Measurements from ENCODE around the gene ENO3.

DNA sequence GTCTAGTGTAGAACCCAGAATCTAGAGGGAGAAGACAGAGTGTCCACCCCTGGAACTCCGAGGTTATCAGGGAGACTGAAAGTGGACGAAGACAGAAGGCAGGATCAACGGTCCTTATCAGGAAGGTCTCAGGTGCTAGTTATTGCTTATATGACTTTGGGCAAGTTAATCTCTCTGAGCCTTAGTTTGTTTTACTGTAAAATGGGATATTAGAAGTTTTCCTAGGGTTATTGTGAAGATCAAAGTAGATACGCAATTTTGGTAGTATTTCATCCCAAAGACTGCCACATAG lies 9.7 kb upstream of the ENO3 start:
- TF ChIP-seq, protein P1, sequence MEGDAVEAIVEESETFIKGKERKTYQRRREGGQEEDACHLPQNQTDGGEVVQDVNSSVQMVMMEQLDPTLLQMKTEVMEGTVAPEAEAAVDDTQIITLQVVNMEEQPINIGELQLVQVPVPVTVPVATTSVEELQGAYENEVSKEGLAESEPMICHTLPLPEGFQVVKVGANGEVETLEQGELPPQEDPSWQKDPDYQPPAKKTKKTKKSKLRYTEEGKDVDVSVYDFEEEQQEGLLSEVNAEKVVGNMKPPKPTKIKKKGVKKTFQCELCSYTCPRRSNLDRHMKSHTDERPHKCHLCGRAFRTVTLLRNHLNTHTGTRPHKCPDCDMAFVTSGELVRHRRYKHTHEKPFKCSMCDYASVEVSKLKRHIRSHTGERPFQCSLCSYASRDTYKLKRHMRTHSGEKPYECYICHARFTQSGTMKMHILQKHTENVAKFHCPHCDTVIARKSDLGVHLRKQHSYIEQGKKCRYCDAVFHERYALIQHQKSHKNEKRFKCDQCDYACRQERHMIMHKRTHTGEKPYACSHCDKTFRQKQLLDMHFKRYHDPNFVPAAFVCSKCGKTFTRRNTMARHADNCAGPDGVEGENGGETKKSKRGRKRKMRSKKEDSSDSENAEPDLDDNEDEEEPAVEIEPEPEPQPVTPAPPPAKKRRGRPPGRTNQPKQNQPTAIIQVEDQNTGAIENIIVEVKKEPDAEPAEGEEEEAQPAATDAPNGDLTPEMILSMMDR (IDR thresholded peaks at IDR 0.05; ENCODE audit: poor library complexity) = no peak
- TF ChIP-seq EZH2 (IDR thresholded peaks at IDR 0.05; ENCODE audit: borderline replicate concordance) (no peak), EZH2phosphoT487 (IDR thresholded peaks at IDR 0.05; ENCODE audit: low read depth, severe bottlenecking, unreplicated experiment) (no peak)
